Nucleus accumbens (tissue), 56 donors: ENCODE data around the gene KAZN.

ENCODE experiments used
- DNase-seq, 56 donors: peaks; one replicate each; lab custom pipeline; 2025; lab: John Stamatoyannopoulos, UW

Gene KAZN

DNA sequence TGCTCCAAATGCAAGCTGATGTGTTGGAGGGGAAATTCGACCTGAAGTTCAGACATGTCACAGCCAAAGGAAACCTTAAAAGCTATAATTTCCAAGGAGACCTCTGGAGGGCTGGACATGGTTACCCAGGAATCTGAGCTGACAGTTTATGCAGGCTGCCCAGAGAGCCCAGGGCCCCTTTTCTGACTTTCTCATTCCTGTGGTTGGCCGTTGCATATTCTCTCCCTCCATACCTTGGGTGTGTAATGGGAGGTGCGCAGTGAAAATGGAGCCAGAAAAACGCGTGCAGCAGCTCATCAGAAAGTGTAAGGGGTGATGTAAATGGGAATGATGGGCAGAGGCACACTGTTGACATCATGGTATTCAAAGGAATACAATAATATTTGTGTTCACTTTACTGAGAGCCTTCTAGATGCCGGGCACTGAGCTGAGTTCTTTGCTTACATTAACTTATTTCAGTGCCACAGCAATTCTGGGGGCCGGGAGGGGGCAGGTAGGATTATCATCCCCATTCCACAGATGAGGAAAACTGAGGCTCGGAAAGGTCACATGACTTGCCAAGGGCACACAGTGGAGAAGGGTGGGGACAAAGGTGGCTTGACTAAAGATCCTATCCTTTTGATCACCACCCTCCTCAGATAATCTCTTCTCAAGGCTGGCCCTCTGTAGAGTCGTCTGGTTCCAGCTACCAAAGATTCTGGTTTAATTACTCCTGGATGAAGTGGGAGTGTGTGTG is 38.6 kb downstream of the KAZN start:
- DNase-seq, result no peak

DNA sequence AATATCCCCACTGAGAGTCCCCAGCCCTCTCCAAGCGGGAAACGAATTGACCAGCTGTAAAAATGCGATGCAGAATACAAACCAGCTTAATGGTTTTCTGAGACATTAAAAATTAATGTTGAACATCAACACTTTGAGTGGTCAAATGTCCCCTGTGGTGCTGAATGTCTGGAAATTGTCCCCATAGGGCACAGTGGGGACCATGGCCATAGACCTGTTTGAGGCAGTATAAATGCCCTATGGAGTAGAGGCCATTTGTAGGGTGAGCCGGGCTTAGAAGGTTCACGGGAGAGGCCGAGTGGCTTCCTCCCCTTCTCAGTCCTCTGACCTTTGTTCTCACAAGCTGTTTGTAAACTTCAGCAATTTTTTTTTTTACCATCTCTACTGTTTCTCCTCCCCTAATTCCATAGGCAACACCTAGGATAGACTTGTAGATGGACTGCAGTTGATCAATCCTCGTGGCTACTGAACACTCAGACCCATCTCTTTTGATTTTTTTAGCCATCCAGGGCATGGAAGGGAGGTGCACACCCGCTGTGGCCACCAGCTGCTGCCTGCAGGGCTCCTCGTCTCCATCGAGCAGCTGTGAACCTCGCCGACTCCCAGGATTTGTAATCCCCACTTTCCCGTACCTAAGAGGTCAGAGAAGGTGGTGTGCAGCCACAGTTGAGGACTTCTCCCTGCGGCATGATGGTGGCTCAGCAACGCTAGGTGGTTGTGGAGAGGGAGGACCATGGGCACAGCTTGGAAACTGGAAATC is 41.0 kb downstream of the KAZN start:
- DNase-seq, result no peak

- DNase-seq, result no peak
Measured at GRCh38 chr1:14642712-14643111, 44.2 kb downstream of the KAZN start.

GRCh38 chr1:14646973-14647372 is 48.5 kb downstream of the KAZN start:
- no peak for DNase-seq

- no peak for DNase-seq
Measured at GRCh38 chr1:14647777-14648176, 49.3 kb downstream of the KAZN start.

GRCh38 chr1:14648391-14648790 is 49.9 kb downstream of the KAZN start:
- DNase-seq, result no peak

DNA sequence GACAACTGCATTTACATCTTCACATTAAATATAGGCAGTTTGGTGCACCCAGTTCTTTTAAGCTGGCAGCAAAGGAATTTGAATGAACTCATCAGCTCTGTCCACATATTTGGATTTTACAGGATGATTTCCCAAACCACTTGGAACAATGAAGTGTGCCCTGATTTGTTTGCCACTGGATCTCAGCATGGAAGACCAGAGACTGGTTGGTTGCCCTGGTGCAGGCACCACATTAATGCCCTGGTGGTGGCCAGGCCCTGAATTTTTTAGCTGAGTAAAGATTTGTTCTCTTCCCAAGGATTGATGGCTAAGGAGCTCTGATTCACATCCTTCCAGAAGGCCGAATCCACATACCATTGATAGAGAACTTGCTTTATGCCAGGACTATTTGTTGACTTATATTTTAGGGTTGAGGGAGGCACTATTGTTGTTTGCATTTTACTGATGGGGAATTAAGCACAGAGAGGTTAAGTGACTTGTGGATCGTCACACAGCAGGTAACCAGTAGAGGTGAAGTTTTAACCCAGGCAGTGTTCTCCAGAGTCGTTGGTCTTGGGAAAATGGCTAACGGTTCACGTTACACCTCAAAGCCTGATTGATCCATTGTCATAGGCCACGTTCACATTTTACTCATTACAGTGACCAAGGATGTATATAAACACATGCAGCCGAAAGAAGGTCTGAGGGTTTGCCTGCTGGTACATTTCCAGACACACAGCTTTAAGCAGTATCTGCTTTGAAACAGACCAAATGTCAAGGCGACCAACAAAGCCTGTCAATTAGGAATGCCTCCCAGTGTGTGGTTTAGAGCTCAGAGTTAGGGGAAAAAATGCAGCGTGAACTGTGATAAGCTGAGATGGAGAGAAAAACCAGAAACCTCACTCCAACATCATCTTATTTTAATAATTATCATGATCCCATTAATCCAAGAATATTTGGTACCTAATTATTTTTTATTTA is 50.7 kb downstream of the KAZN start:
- no peak for DNase-seq

GRCh38 chr1:14649976-14650375 is 51.5 kb downstream of the KAZN start:
- DNase-seq, result no peak

- no peak for DNase-seq
Measured at GRCh38 chr1:14650951-14651350, 52.5 kb downstream of the KAZN start.

GRCh38 chr1:14652840-14653239 is 54.4 kb downstream of the KAZN start:
- no peak for DNase-seq

GRCh38 chr1:14653461-14653960 is 55.0 kb downstream of the KAZN start:
- DNase-seq, result no peak

- no peak for DNase-seq
Measured at GRCh38 chr1:14654554-14654953, 56.1 kb downstream of the KAZN start.

- no peak for DNase-seq
Measured at GRCh38 chr1:14655385-14655784, 56.9 kb downstream of the KAZN start.

DNA sequence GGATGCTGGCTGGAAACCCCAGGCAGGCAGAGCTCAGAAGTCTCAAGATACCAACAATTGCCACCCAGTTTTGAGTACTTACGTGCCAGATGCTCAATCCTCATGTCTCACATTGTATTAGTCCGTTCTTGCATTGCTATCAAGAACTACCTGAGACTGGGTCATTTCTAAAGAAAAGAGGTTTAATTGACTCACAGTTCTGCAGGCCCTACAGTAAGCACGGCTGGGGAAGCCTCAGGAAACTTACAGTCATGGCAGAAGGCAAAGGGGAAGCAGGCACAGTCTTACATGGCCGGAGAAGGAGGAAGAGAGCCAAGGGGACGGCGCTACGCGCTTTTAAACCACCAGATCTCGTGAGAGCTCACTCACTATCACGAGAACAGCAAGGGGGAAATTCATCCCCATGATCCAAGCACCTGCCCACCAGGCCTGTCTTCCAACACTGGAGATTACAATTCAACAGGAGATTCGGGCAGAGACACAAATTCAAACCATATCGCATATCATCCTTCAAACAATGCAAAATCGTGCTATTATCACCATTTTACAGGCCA is 58.0 kb downstream of the KAZN start:
- DNase-seq, result no peak

DNA sequence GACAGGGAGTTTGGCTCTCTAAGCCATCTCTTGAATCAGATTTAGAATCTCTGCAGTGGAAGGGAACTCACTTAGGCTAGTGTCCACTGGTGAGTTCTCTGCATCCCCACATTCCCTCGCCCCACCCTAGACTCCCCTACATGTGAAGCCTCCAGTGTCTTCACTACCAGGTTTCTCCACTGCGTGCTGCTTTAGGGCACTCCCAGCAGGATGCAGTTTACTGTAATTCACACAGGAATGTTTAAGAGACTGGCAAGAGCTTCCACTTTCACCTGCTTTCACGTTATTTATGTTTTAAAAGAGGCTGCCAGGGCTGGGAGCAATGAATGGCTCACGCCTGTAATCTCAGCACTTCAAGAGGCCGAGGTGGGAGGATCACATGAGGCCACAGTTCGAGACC is 60.2 kb downstream of the KAZN start:
- DNase-seq, result no peak

DNA sequence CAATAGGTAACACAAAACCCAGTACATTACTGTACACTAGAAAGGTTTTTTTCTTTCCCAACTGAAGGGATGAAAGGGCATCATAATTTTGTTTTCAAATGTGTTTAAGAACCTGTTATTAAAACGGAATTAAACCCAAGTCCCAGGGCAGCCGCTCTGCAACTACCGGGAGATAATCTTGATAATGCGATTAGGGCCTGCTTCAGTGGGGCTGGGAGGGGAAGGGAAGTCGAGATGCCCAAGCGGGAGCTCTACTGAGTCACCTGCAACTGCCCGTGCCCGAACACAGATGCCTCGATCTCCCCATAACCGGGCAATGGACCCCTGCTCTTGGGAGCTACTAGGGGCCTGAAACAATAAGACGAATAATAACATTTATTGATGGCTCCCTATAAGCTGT is 61.4 kb downstream of the KAZN start:
- no peak for DNase-seq

DNA sequence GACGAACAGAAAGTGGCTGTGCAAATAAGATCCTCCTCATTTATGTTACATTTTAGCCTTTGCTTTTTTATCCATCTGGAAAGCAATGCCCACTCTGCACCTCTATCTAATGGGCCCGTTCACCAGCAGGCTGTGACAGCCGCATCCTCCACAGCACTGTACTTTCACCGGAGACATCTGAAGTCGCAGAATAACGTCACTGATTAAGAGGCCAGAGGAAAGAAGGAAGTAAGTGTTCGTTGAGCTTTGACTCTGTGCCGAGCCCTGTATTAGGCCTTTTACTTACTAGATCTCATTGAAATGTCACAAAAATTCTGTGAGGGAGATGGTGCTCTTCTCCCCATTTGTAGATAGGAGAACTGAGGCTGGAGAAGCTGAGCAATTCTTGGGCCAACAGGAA is 62.3 kb downstream of the KAZN start:
- DNase-seq, result no peak

- no peak for DNase-seq
Measured at GRCh38 chr1:14661222-14661621, 62.7 kb downstream of the KAZN start.

DNA sequence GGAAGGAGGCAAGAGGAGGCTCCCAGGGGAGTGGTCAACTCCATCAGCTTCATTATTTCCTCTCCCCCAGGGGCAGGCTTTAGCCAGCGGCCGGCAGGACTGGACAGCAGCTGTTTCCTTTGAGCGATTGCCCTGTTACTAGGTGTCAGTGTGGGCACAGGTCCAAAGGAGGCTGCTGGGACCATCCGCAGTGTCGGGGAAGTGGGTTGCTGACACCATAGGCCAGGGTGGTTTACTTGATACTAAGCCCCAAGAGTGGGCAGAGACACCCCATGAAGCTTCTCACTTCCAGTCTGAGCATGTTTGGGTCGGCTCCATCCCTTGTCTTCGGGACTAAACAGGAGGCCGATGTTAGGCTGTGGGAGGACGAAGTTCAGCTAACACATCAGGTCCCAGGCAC is 63.6 kb downstream of the KAZN start:
- DNase-seq, result no peak

- no peak for DNase-seq
Measured at GRCh38 chr1:14663773-14664172, 65.3 kb downstream of the KAZN start.

- DNase-seq, result no peak
Measured at GRCh38 chr1:14666373-14666772, 67.9 kb downstream of the KAZN start.
